Adrenal gland (tissue), 12 donors: ENCODE results near the gene MRGPRG. TPM values are rescaled to one million over a fixed set of nuclear protein-coding genes. Genes with fewer than 3 reads are reported as not detected.

Experiments
- DNase-seq, 7 donors: peaks; one replicate each; pipeline ENCODE4 v3.0.0-alpha.2; 2019 to 2020
- H3K27ac ChIP-seq, 5 donors: fragments of 200-600 bp; sonication (generic) in 4 of 5; 1 replicate in 3 of 5; 2 replicates in 2 of 5; pipeline versions ENCODE4 v1.5.1 to v1.8.0; 2016 to 2020; ENCODE audit warnings: mild to moderate bottlenecking in 1 of 5
- H3K27me3 ChIP-seq: fragments of 200-600 bp; 2 replicates; pipeline ENCODE4 v1.8.0; 2021
- H3K36me3 ChIP-seq, 2 donors: fragments of 200-600 bp; replicated peaks in 1 of 2; 1 replicate in 1 of 2; 2 replicates in 1 of 2; pipeline versions ENCODE4 v1.5.1 to v1.8.0; 2018 to 2022
- H3K4me1 ChIP-seq, 2 donors: fragments of 200-600 bp; replicated peaks in 1 of 2; 1 replicate in 1 of 2; 2 replicates in 1 of 2; pipeline versions ENCODE4 v1.5.1 to v1.8.0; 2018 to 2021
- H3K4me3 ChIP-seq, 4 donors: fragments of 200-600 bp; sonication (generic) in 3 of 4; one replicate each; pipeline ENCODE4 v1.5.1; 2016 to 2018
- H3K9me3 ChIP-seq, 3 donors: fragments of 200-600 bp; sonication (generic) in 1 of 3; replicated peaks in 1 of 3; 1 replicate in 2 of 3; 2 replicates in 1 of 3; pipeline versions ENCODE4 v1.5.1 to v1.8.0; 2016 to 2021
- POLR2A ChIP-seq, 2 donors: fragments of 450-650 bp; IDR thresholded peaks; one replicate each; pipeline ENCODE4 v1.6.1; 2017; ENCODE audit warnings: antibody characterized with exemption in 2 of 2, mild to moderate bottlenecking in 2 of 2, moderate library complexity in 1 of 2
- WGBS, 4 donors: extraction: QIAGEN DNeasy Blood & Tissue Kit in 2 of 4; methylation state at CpG; one replicate each; pipeline versions ENCODE4 v1.1.5 to v1.1.7; 2013 to 2017; 5-methylcytosine and 5-hydroxymethylcytosine counted together
- intact Hi-C, 2 donors: fragments of 100-400 bp; cut with DNase I; formaldehyde crosslinking; loops; one replicate each; pipeline versions ENCODE4 v1.14.1 to v1.15.0; 2022 to 2023
- polyA plus RNA-seq, 3 donors: library from polyadenylated mRNA; stranded (reverse); fragments of 200-250 nt in 2 of 3; fragments of 350-450 nt in 1 of 3; fragmentation: Illumina TruSeq in 1 of 3; extraction: RNeasy Lipid Tissue Mini Kit (QIAGEN cat#74804) in 1 of 3; gene quantifications; one replicate each; pipeline ENCODE4 v1.2.3, GENCODE V29; 2013 to 2014
- total RNA-seq, 9 donors: library from RNA; depleted of rRNA in 4 of 9; stranded (reverse); fragments of >200 nt in 4 of 9; fragments of 120-200 nt in 1 of 9; fragmentation: NEBNext Ultra II Directional in 1 of 9; extraction: Animal tissue kit (Norgen Biotek cat#: 25700) in 1 of 9; gene quantifications; one replicate each; pipeline versions ENCODE4 v1.1.0 to v1.2.4, GENCODE V29; 2013 to 2023
- TF ChIP-seq, protein P1 (sequence below), 6 experiments: fragments of 450-650 bp in 4 of 6; fragments of 200-600 bp in 2 of 6; sonication (generic) in 1 of 6; IDR thresholded peaks; 1 replicate in 5 of 6; 2 replicates in 1 of 6; pipeline versions ENCODE4 v1.5.1 to v1.8.0; 2016 to 2021; ENCODE audit warnings: antibody characterized with exemption in 6 of 6, mild to moderate bottlenecking in 2 of 6, moderate library complexity in 1 of 6
- donor health status: healthy with polysubstance abuse.
- donor health status: Bipolar disorder and iron deficiency.
- donor health status: DM: yes; HTN: yes; CAD: no.
- donor health status: DM: no; HTN: no; CAD: no.
- donor health status: DM: no; HTN: no; CAD: no.
- donor health status: DM: yes; HTN: yes; CAD: no.

The MRGPRG gene
- total and polyA plus RNA-seq, 12 donors = not detected

DNA sequence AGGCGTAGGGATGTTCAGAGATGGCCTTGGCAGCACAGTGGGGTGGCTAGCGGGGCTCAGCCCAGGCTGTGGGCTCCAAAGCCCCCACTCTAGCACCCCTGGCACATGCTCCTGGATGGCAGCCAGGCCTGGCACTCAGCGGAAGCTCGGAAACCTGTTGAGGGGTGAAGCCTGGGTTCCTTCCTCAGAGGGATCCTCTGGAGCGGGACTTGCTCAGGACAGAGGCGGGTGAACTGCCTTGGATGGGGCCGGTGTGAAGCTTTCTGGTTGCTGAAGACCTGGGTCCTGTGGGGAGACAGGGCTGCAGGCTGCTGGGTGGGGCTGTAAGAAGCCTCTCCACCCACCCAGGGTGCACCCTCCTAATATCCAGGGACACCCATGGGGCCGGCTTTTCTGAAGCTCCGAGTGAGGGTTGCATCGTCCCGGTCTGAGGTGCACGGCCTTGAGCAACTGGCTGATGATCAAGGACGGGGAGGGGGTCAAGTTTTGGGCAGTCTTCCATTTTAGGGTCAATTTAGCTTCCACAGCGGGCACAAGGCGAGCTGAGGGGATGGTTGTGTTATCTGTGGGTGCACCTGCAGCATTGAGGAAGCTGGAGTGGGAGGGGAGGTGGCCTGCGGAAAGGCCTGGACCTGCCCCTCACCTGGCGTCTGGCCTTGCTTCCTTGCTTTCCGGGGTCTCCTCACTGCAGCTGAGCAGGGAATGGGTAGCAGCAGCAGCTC lies 8.4 kb upstream of the MRGPRG start:
- peaks cover 16% of the 10 kb centered on the region for H3K27me3 ChIP-seq
- TF ChIP-seq POLR2A (IDR thresholded peaks at IDR 0.05) = no peak
- TF ChIP-seq, protein P1, sequence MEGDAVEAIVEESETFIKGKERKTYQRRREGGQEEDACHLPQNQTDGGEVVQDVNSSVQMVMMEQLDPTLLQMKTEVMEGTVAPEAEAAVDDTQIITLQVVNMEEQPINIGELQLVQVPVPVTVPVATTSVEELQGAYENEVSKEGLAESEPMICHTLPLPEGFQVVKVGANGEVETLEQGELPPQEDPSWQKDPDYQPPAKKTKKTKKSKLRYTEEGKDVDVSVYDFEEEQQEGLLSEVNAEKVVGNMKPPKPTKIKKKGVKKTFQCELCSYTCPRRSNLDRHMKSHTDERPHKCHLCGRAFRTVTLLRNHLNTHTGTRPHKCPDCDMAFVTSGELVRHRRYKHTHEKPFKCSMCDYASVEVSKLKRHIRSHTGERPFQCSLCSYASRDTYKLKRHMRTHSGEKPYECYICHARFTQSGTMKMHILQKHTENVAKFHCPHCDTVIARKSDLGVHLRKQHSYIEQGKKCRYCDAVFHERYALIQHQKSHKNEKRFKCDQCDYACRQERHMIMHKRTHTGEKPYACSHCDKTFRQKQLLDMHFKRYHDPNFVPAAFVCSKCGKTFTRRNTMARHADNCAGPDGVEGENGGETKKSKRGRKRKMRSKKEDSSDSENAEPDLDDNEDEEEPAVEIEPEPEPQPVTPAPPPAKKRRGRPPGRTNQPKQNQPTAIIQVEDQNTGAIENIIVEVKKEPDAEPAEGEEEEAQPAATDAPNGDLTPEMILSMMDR (IDR thresholded peaks at IDR 0.05) = no peak
- peak in 2 of 7 donors; percentile 5 to 8 for DNase-seq
- no peaks in the 10 kb centered on the region for H3K9me3 ChIP-seq
- 65 to 74% (median 72%) methylated on average over 12 to 18 of the region's 18 CpGs for WGBS, 4 donors
- intact Hi-C loops = no loop called here
- H3K27ac ChIP-seq = no peak overlapping the region
- no peak overlapping the region for H3K4me3 ChIP-seq
- H3K36me3 ChIP-seq = no peaks in the 10 kb centered on the region
- H3K4me1 ChIP-seq = no peaks in the 10 kb centered on the region

DNA sequence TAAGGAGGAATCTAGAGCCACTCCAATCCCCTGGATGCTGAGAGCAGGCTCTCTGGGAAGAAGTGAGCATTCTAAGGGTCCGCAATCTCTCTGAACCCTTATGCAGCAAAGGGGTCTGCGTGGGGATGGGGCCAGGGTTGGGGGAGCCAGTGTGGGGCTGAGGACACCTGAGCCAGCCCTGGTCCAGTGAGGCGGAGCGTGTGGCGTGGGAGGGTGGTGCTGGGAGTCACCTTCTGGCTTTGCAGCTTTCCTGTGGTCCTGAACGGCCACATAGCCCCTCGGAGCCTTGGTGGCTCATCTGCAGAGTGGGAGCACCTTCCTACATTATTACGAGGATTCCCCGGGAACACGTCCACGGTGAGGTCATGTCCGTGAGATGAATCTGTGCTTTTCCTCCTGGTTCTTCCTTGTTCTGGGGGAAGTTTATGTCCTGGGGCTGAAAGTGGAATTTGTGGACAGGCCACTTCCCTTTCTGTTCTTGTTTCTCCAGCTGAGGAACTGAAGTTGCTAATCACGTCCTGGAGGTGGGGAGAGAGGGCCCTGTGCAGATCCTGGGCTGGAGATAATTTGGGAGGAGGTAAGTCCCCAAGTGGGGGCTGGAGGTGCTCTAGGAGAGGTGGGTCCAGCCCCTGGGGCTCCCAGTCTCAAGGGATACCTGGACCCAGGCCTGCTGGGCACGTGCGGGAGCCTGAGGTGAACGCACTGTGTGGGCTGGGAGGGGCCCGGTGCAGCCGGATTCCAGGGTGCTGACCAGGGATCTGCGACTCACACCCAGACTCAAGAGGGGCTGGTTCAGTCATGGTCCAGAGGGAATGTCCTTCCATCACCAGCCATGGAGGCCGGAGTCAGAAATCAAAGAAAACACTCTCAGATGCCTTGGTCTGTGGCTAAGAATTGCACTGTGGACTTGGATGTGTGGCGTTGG lies 7.5 kb upstream of the MRGPRG start:
- Histone ChIP-seq H3K9me3 (no peaks in the 10 kb centered on the region), H3K36me3 (no peaks in the 10 kb centered on the region), H3K27ac (no peak overlapping the region), H3K27me3 (peaks cover 18% of the 10 kb centered on the region), H3K4me1 (no peaks in the 10 kb centered on the region), H3K4me3 (no peak overlapping the region)
- TF ChIP-seq, protein P1 (IDR thresholded peaks at IDR 0.05) = no peak
- no peak for TF ChIP-seq POLR2A (IDR thresholded peaks at IDR 0.05)
- intact Hi-C loops = no loop called here
- 78 to 86% (median 81%) methylated on average over 19 to 21 of the region's 21 CpGs for WGBS, 4 donors
- DNase-seq = peak in 2 of 7 donors; percentile 6 to 12

DNA sequence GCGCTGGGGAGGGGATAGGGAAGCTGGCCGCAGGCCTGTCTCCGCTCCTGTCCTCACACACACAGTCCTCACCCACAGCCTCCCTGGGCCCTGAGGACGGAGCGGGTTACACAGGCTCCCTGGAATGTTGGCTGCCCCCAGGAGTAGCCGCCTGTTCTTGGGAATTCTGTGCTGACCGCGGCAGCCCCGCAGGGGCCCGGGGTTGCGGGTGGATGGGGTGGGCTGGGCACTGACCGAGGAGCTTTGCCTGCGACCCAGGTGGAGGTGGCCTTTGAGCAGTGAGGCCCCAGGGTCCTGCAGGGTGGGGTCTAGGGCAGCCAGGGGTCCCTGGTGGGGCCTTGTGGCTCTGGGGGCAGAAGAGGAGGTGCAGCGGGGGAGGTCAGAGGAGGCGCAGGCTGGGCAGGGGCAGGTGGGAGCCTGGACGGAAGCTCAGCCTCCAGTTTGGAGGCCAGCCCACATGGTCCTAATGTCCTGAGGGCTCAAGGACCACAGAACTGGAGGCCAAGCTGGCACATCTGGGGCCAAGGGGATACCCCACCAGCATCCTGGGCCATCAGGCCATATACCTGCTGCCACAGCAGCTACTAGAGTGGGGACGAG lies 6.6 kb upstream of the MRGPRG start:
- H3K27me3 ChIP-seq = peaks cover 22% of the 10 kb centered on the region
- no peaks in the 10 kb centered on the region for H3K4me1 ChIP-seq
- H3K27ac ChIP-seq = no peak overlapping the region
- H3K4me3 ChIP-seq = no peak overlapping the region
- intact Hi-C loops = no loop called here
- TF ChIP-seq POLR2A (IDR thresholded peaks at IDR 0.05) = no peak
- TF ChIP-seq, protein P1 (IDR thresholded peaks at IDR 0.05) = no peak
- H3K9me3 ChIP-seq = no peaks in the 10 kb centered on the region
- DNase-seq = peak in 1 of 7 donors; percentile 9
- no peaks in the 10 kb centered on the region for H3K36me3 ChIP-seq
- WGBS, 4 donors = 70 to 86% (median 74%) methylated on average over 14 to 17 of the region's 17 CpGs
